Activated naive CD4-positive, alpha-beta T cell treated with anti-CD3 and anti-CD28 coated beads for 36 hours (primary cell): Measurements from ENCODE around the gene SH3YL1. TPM values are rescaled to one million over a fixed set of nuclear protein-coding genes. Genes with fewer than 3 reads are reported as not detected.

Source experiments
- CTCF ChIA-PET: fragments of 350-600 bp; sonication (Branson Sonifier 250); formaldehyde crosslinking; loops from one replicate; lab custom pipeline; 2021; ENCODE audit warnings: antibody characterized with exemption; lab: Charles Lee
- DNase-seq: peaks from one replicate; pipeline ENCODE4 v3.0.0-alpha.2; 2020
- H3K27ac Mint-ChIP-seq: one replicate; pipeline ENCODE4 v1.8.0; 2021; ENCODE audit warnings: mild to moderate bottlenecking, mixed read lengths
- H3K27me3 Mint-ChIP-seq: one replicate; pipeline ENCODE4 v1.8.0; 2021; ENCODE audit warnings: low read depth, mixed read lengths
- H3K36me3 Mint-ChIP-seq: one replicate; pipeline ENCODE4 v1.8.0; 2021; ENCODE audit warnings: low read depth, mixed read lengths
- H3K4me1 Mint-ChIP-seq: one replicate; pipeline ENCODE4 v1.8.0; 2021; ENCODE audit warnings: low read depth, mixed read lengths
- H3K4me3 Mint-ChIP-seq: one replicate; pipeline ENCODE4 v1.8.0; 2021; ENCODE audit warnings: mild to moderate bottlenecking, moderate library complexity, mixed read lengths
- H3K9me3 Mint-ChIP-seq: one replicate; pipeline ENCODE4 v1.8.0; 2021; ENCODE audit warnings: mixed read lengths
- intact Hi-C: fragments of 100-400 bp; cut with micrococcal nuclease; formaldehyde crosslinking; loops from one replicate; pipeline ENCODE4 v1.15.1; 2023
- total RNA-seq, 2 experiments: library from RNA; stranded (reverse); gene quantifications; one replicate each; pipeline ENCODE4 v1.2.3, GENCODE V29; 2021

The SH3YL1 gene
- total RNA-seq, 2 experiments from 2014 or later, result 17.1 to 17.9 TPM

- H3K27me3 Mint-ChIP-seq, result no peaks in the 10 kb centered on the region
- CTCF ChIA-PET, result no interaction called here
- no peak overlapping the region for H3K27ac Mint-ChIP-seq
- H3K9me3 Mint-ChIP-seq, result peaks cover 7% of the 10 kb centered on the region
- H3K36me3 Mint-ChIP-seq, result no peaks in the 10 kb centered on the region
- intact Hi-C loops, result no loop called here
- H3K4me3 Mint-ChIP-seq, result no peak overlapping the region
- peaks cover 15% of the 10 kb centered on the region for H3K4me1 Mint-ChIP-seq
- no peak for DNase-seq
Measured at GRCh38 chr2:203984-204383, 59.8 kb downstream of the SH3YL1 start.

- intact Hi-C loops, result no loop called here
- peaks cover 15% of the 10 kb centered on the region for H3K4me1 Mint-ChIP-seq
- DNase-seq, result no peak
- H3K36me3 Mint-ChIP-seq, result no peaks in the 10 kb centered on the region
- CTCF ChIA-PET, result interaction anchor here (0.8 kb wide), 1 partner anchor 44 kb away, joined by 3 read pairs; no protein-coding TSS in a partner anchor
- peaks cover 7% of the 10 kb centered on the region for H3K9me3 Mint-ChIP-seq
- H3K4me3 Mint-ChIP-seq, result no peak overlapping the region
- no peaks in the 10 kb centered on the region for H3K27me3 Mint-ChIP-seq
- H3K27ac Mint-ChIP-seq, result no peak overlapping the region
Measured at GRCh38 chr2:203401-203800, 60.4 kb downstream of the SH3YL1 start.

- no peaks in the 10 kb centered on the region for H3K36me3 Mint-ChIP-seq
- H3K27ac Mint-ChIP-seq, result no peak overlapping the region
- intact Hi-C loops, result no loop called here
- H3K9me3 Mint-ChIP-seq, result peaks cover 4% of the 10 kb centered on the region
- no peak for DNase-seq
- peaks cover 15% of the 10 kb centered on the region for H3K4me1 Mint-ChIP-seq
- H3K4me3 Mint-ChIP-seq, result peak overlapping the region; percentile 22
- CTCF ChIA-PET, result interaction anchor here (0.8 to 1.1 kb wide), 2 partner anchors 35 to 44 kb away, joined by 3 read pairs; no protein-coding TSS in a partner anchor
- H3K27me3 Mint-ChIP-seq, result no peaks in the 10 kb centered on the region
Measured at GRCh38 chr2:202945-203344, 60.9 kb downstream of the SH3YL1 start.

GRCh38 chr2:201648-202433 is 62.0 kb downstream of the SH3YL1 start:
- CTCF ChIA-PET, result interaction anchor here (0.5 to 1.1 kb wide), 2 partner anchors 8 to 36 kb away, joined by 3 to 4 read pairs; no protein-coding TSS in a partner anchor
- intact Hi-C loops, result no loop called here
- Mint-ChIP-seq H3K27ac (no peak overlapping the region), H3K36me3 (no peaks in the 10 kb centered on the region), H3K4me1 (peaks cover 15% of the 10 kb centered on the region), H3K9me3 (peaks cover 2% of the 10 kb centered on the region), H3K4me3 (no peak overlapping the region), H3K27me3 (no peaks in the 10 kb centered on the region)
- DNase-seq, result no peak

GRCh38 chr2:199041-199966 is 64.5 kb downstream of the SH3YL1 start:
- Mint-ChIP-seq H3K27ac (no peak overlapping the region), H3K36me3 (no peaks in the 10 kb centered on the region), H3K4me1 (peaks cover 15% of the 10 kb centered on the region), H3K9me3 (no peaks in the 10 kb centered on the region), H3K4me3 (no peak overlapping the region), H3K27me3 (no peaks in the 10 kb centered on the region)
- intact Hi-C loops, result no loop called here
- DNase-seq, result no peak
- CTCF ChIA-PET, result no interaction called here

GRCh38 chr2:196406-196805 is 67.4 kb downstream of the SH3YL1 start:
- H3K4me1 Mint-ChIP-seq, result no peaks in the 10 kb centered on the region
- intact Hi-C loops, result no loop called here
- no peaks in the 10 kb centered on the region for H3K36me3 Mint-ChIP-seq
- H3K27me3 Mint-ChIP-seq, result no peaks in the 10 kb centered on the region
- H3K27ac Mint-ChIP-seq, result no peak overlapping the region
- no peaks in the 10 kb centered on the region for H3K9me3 Mint-ChIP-seq
- CTCF ChIA-PET, result no interaction called here
- H3K4me3 Mint-ChIP-seq, result no peak overlapping the region
- no peak for DNase-seq

- Mint-ChIP-seq H3K4me3 (no peak overlapping the region), H3K27me3 (no peaks in the 10 kb centered on the region), H3K9me3 (no peaks in the 10 kb centered on the region), H3K36me3 (no peaks in the 10 kb centered on the region), H3K4me1 (no peaks in the 10 kb centered on the region), H3K27ac (no peak overlapping the region)
- intact Hi-C loops, result no loop called here
- DNase-seq, result no peak
- CTCF ChIA-PET, result no interaction called here
Measured at GRCh38 chr2:195932-196331, 67.9 kb downstream of the SH3YL1 start.

GRCh38 chr2:193141-193671 is 70.6 kb downstream of the SH3YL1 start:
- DNase-seq, result no peak
- no peaks in the 10 kb centered on the region for H3K4me1 Mint-ChIP-seq
- intact Hi-C loops, result no loop called here
- H3K36me3 Mint-ChIP-seq, result no peaks in the 10 kb centered on the region
- no peak overlapping the region for H3K27ac Mint-ChIP-seq
- CTCF ChIA-PET, result interaction anchor here (0.7 kb wide), 1 partner anchor 9 kb away, joined by 4 read pairs; no protein-coding TSS in a partner anchor
- peaks cover 3% of the 10 kb centered on the region for H3K9me3 Mint-ChIP-seq
- no peaks in the 10 kb centered on the region for H3K27me3 Mint-ChIP-seq
- H3K4me3 Mint-ChIP-seq, result no peak overlapping the region

GRCh38 chr2:191311-192190 is 72.3 kb downstream of the SH3YL1 start:
- CTCF ChIA-PET, result interaction anchor here (0.6 to 0.7 kb wide), 2 partner anchors 22 to 169 kb away, joined by 3 to 5 read pairs; no protein-coding TSS in a partner anchor
- no peak overlapping the region for H3K27ac Mint-ChIP-seq
- H3K4me1 Mint-ChIP-seq, result no peaks in the 10 kb centered on the region
- no peak overlapping the region for H3K4me3 Mint-ChIP-seq
- H3K27me3 Mint-ChIP-seq, result no peaks in the 10 kb centered on the region
- peaks cover 9% of the 10 kb centered on the region for H3K9me3 Mint-ChIP-seq
- H3K36me3 Mint-ChIP-seq, result peaks cover 3% of the 10 kb centered on the region
- intact Hi-C loops, result no loop called here
- no peak for DNase-seq

- peaks cover 18% of the 10 kb centered on the region for H3K9me3 Mint-ChIP-seq
- peaks cover 21% of the 10 kb centered on the region for H3K4me1 Mint-ChIP-seq
- no peaks in the 10 kb centered on the region for H3K27me3 Mint-ChIP-seq
- intact Hi-C loops, result no loop called here
- H3K4me3 Mint-ChIP-seq, result no peak overlapping the region
- no peak overlapping the region for H3K27ac Mint-ChIP-seq
- H3K36me3 Mint-ChIP-seq, result peaks cover 12% of the 10 kb centered on the region
- no peak for DNase-seq
- CTCF ChIA-PET, result no interaction called here
Measured at GRCh38 chr2:187825-188224, 76.0 kb downstream of the SH3YL1 start.

GRCh38 chr2:185221-185620 is 78.6 kb downstream of the SH3YL1 start:
- intact Hi-C loops, result no loop called here

More at GRCh38 chr2:185221-185620, 78.6 kb downstream of the SH3YL1 start:
- peaks cover 12% of the 10 kb centered on the region for H3K36me3 Mint-ChIP-seq
- H3K9me3 Mint-ChIP-seq, result peaks cover 18% of the 10 kb centered on the region
- no peak overlapping the region for H3K27ac Mint-ChIP-seq
- peaks cover 22% of the 10 kb centered on the region for H3K4me1 Mint-ChIP-seq
- H3K4me3 Mint-ChIP-seq, result no peak overlapping the region
- H3K27me3 Mint-ChIP-seq, result no peaks in the 10 kb centered on the region
- CTCF ChIA-PET, result no interaction called here
- DNase-seq, result no peak
